NCI-H128 (cell line): Measurements from ENCODE around the gene SPDYE5.
"Not testable (repeated sequence)": the region's sequence is repeated elsewhere in the genome, so short reads cannot be mapped to it uniquely, and the experiment has no call there.

Source experiments
- DNase-seq: peaks from one replicate; lab custom pipeline; 2025; ENCODE audit not compliant: unreplicated experiment; lab: John Stamatoyannopoulos, UW

The SPDYE5 gene, protein sequence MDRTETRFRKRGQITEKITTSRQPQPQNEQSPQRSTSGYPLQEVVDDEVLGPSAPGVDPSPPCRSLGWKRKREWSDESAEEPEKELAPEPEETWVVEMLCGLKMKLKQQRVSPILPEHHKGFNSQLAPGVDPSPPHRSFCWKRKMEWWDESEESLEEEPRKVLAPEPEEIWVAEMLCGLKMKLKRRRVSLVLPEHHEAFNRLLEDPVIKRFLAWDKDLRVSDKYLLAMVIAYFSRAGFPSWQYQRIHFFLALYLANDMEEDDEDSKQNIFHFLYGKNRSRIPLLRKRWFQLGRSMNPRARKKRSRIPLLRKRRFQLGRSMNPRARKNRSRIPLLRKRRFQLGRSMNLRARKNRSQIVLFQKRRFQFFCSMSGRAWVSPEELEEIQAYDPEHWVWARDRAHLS

DNA sequence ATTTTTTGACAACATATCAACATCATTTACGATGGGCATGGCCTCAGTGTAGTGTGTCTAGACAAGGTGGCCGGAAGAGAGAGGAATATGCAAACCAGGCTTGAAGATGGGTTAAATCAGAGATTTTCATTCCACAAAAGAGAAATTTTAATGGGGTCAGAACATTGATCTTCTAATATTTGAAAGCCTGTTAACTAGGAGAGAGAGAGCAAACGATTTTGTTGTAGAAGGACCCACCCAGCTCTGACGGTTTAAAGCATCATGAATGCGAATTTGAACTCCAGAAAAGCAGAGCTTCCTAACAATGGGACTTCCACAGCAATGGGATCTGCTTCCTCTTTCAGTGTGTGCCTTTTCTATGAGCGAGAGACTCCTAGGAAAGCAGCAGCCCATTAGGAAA is at the start of gene SPDYE5:
TSS of gene SPDYE5 (plus strand) at position 301 of the 400 bp plus-strand sequence. CDS start 1,728 bp downstream, outside the sequence.
- DNase-seq, result not testable (repeated sequence)

DNA sequence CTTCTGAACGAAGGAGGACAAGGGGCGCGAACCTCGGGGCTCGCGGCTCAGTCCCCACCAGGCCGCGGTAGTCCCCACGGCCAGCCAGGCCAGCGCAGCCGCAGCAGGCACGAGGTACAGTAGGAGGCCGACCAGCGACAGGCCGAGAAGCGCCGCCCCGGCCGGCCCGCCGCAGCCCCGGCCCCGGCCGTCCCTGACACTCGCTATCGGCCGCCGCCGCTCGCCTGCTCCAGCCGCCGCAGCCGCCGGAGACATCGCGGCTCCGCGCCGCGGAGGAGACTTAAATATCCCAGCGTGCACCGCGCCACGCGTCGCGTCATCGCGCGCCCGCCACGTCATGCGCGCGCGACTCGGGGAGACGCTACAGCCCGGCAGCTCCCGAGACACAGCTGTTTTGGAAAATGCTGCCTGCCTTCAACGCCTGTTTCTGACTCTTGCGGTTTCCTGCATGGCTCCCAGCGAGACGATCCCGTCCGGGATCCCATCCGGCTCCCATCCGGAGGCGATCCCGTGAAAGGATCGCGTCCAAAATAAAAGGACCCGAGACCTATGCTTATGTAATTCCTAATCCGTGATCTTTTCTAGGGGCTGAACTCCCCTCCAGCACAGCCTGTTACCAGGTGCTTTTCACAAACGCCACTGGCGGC is 49.5 kb upstream of the SPDYE5 start:
- not testable (repeated sequence) for DNase-seq

DNA sequence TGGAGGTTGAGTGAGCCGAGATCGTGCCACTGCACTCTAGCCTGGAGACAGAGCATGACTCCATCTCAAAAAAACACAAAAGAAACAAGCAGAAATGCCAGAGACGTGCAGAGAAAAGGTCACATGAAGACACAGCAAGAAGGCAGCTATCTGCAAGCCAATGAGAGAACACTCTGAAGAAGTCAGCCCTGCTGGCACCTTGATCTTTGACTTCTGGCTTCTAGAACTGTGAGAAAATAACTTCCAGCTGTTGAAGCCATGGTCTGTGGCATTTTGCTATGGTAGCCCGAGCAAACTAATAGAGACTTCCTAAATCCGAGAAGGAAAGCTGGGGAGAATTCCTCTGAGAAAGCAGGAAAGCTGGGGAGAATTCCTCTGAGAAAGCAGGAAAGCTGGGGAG is 42.2 kb upstream of the SPDYE5 start:
- not testable (repeated sequence) for DNase-seq

DNA sequence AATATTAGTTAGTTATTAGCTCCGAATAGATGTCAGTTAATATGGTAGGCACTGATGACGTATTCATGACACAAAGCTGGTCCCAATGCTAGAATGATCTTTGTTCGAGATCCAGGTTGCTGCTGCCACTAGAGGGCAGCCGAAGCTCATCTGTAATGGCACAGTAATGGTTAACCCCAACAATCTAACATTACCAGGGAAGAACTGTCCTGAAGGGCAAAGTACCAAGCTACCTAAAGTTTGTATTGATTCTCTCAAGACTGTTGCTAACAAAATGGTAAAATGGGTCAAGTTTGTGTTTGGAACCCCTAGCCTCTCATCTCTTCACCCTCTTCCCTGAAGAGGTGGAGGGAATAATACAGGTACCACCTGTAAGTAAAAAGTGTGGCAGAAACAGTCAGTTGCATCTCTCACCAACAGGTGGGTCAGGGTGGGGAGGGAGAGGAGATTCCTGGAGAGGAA is 39.6 kb upstream of the SPDYE5 start:
- DNase-seq, result not testable (repeated sequence)

DNA sequence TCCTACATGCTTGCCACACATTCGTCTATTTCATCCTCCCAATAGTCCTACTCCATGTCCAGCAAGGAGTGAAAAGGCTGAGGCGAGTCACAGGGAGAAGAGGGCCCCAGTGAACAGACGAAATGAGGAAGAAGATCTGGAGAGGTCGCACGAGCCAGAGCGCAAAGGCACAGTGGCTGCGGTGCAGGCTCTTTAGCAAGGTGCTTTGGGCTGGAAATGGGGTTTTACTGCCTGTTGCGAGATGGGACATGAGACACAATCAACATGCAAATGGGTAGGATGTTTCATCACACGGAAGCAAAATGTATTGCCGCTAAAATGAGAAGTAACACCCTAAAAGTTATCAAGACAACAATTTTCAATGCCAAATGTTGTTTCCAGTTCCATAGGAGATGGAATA is 35.7 kb upstream of the SPDYE5 start:
- not testable (repeated sequence) for DNase-seq

DNA sequence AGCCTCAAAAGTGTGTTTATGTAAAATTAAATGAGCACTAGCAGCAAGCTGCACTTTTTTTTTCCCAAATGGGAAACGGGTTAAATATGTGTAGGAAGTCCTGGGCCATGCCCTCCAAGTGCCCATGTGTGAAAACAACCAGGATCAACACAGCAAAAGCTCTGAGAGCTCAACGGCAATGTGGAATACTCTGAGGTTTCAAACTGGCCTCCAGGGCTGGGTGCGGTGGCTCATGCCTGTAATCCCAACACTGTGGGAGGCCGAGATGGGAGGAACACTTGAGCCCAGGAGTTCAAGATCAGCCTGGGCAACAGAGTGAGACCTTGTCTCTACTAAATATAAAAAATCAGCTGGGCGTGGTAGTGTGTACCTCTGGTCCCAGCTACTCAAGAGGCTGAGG is 34.1 kb upstream of the SPDYE5 start:
- DNase-seq, result not testable (repeated sequence)

DNA sequence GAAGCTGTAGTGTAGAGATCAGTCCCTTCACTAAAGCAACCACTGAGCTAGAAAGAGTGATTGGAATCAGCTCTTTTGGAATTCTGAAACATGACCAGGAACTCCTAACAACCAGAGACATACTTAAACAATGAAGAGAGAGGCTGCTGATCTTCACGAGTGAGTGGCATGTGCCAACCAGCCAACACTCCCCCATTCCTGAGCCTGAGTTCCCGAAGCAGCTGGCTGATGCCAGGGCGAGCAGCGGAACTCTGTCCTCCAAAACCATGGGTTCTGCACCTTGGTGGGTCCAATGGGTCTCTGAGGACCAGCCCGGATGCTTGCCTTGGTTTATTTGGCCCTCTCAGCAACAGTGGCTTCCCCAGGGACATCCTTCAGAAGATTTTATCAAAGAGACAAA is 31.6 kb upstream of the SPDYE5 start:
- not testable (repeated sequence) for DNase-seq

DNA sequence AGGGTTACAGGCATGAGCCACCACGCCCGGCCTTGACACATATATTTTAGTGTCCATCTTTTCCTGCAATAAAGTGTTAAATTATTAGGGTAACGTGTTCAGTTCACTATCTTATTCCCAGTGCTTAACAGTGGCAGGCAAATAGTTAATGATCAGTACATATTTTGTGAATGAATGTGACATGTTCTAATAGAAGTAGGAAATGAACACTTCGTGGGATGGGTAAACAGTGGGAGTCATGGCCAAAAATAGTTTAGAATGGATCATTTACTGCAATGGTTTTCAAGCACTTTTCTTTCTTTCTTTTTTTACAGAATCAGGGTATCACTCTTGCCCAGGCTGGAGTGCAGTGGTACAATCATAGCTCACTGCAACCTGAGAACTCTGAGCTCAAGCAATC is 22.0 kb upstream of the SPDYE5 start:
- DNase-seq, result not testable (repeated sequence)

DNA sequence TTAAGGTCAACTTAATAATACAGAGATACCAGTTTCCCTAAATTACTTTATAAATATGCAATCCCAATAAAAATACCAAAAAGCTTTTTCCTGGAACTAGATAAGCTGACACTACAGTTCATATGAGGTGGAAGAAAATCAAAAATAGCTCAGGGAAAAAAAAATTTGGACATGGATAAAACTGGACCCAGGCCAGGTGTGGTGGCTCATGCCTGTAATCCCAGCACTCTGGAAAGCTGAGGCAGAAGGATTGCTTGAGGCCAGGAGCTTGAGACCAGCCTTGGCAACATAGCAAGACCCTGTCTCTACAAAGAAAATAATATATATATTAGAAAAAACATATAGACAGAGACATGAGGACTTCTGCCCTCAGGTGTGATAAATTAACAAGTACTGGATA is 14.7 kb upstream of the SPDYE5 start:
- not testable (repeated sequence) for DNase-seq

DNA sequence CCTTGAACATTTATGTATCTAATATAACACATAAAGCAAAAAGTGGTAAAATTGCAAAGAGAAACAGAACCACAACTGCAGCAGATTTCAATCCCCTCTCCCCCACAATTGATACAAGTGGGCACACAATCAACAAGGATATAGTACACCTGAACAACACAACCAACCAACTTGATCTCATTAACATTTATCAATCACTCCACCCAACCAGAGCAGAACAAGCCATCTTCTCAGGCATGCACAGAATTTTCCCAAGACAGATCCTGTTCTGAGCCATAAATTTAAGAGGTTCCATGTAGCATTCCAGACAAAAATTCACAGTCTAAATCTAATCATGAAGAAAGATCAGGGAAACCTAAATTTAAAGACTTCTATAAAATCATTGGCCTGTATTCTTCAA is 11.8 kb upstream of the SPDYE5 start:
- not testable (repeated sequence) for DNase-seq

DNA sequence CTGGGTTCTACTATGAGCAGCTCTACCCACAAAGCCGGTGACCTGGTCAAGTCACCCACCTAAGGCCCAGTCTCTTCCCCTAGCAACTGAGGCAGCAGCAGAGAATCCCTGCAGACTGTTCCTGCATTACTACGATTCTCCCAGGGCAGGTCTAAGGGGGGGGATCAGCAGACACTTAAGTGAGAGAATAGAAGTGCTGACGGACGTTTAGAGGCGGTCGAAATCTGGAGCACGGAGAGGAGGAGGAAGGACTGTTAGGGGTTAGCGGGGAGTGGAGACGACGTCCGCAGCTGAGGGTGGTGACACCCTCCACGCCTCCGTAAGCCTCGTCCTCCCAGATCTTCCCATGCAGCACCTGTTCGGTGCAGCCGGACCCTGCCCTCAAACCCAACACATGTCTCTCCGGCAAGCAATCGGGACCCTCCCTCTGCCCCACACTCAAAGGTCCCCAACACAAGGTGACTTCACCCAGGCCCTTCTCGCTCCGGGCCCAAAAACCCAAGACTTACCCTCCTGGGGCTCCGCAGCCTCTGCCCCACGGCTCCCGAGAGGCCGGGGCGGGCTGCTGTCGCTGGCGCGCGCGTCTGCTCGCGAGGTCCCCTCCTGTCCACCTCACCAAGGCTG is 6.7 kb upstream of the SPDYE5 start:
- DNase-seq, result not testable (repeated sequence)

DNA sequence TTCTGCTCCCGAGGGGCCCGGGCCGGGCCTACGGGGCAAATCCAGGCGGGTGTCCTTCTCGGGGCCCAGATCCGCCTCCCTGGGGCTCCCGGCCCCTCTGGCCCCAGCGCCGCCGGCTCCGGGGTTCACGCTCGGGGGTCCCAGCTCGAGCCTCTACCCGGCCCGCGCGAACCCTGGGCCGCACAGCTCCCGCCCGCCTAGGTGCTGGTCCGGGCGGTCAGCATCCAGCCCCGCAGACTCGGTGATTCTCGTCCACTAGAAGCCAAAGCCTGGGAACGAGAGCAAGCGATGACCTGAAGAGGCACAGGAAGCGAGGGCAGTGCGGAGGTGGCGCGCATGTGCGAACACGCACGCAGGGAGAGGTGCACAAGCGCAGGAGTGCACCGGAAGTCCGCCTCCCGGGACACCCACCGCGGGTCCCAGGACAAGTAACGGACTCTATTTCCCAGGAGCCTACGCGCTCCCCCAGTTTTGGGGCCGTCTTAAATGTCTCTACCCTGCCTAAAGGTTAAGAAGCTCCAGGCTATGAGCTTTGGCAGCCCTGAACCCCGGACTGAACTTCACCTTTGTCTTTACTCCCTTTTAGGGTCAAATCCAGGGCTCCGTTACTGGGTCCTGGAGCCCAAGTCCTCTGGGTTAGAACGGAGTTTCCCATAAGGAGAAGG is 6.0 kb upstream of the SPDYE5 start, which contains the start of gene POM121C:
TSS of gene POM121C (minus strand) at position 321 of the 665 bp plus-strand sequence. CDS start 44,803 bp downstream, outside the sequence.
- DNase-seq, result peak; percentile 68

DNA sequence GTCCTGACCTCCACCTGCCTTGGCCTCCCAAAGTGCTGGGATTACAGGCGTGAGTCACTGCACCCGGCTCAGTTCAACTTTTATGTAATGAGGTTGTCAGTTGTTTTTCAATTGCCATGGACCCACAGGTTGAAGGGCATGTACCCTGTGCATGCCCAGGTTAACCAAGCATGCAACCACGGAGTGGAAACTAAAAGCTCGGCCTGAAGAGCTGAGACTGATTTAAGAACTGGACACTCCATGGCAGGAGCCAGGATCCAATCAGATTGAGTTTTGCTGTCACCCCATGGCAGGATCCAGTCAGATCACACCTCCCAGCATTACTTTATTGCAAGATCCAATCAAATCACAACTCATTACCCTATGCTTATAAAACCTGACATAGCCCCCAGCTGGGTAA is 16.9 kb downstream of the SPDYE5 start:
- not testable (repeated sequence) for DNase-seq

DNA sequence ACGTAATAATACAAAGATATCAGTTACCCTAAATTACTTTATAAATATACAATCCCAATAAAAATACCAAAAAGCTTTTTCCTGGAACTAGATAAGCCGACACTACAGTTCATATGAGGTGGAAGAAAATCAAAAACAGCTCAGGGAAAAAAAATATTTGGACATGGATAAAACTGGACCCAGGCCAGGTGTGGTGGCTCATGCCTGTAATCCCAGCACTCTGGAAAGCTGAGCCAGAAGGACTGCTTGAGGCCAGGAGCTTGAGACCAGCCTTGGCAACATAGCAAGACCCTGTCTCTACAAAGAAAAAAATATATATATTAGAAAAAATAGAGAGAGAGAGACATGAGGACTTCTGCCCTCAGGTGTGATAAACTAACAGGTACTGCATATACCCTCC is 26.7 kb downstream of the SPDYE5 start:
- not testable (repeated sequence) for DNase-seq

DNA sequence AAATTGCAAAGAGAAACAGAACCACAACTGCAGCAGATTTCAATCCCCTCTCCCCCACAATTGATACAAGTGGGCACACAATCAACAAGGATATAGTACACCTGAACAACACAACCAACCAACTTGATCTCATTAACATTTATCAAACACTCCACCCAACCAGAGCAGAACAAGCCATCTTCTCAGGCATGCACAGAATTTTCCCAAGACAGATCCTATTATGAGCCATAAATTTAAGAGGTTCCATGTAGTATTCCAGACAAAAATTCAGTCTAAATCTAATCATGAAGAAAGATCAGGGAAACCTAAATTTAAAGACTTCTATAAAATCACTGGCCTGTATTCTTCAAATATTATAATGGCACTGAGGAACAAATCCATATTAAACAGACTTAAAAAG is 29.6 kb downstream of the SPDYE5 start:
- DNase-seq, result not testable (repeated sequence)

DNA sequence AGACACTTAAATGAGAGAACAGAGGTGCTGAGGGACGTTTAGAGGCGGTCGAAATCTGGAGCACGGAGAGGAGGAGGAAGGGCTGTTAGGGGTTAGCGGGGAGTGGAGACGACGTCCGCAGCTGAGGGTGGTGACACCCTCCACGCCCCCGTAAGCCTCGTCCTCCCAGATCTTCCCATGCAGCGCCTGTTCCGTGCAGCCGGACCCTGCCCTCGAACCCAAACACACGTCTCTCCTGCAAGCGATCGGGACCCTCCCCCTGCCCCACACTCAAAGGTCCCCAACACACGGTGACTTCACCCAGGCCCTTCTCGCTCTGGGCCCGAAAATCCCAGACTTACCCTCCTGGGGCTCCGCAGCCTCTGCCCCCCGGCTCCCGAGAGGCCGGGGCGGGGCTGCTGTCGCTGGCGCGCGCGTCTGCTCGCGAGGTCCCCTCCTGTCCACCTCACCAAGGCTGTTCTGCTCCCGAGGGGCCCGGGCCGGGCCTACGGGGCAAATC is 35.2 kb downstream of the SPDYE5 start:
- not testable (repeated sequence) for DNase-seq

DNA sequence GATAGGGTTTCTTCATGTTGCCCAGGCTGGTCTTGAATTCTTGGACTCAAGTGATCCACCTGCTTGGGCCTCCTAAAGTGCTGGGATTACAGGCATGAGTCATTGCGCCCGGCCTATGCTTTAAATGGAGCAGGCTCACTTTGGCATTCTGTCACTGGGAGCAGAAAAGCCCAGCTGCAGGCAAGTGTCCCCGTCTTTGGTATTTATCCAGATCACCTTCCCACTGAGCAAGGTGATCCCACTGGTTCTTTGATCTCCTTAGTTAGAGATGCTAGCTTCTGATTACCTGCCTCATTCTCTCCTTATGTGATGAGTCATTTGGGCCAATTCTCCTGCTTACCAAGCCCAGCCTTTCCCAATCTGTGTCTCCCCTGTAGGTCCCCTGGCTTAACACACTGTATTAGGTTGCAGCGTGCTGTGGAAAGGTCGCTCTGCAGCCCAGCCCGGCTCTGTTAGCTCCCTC is 39.3 kb downstream of the SPDYE5 start:
- DNase-seq, result no peak

DNA sequence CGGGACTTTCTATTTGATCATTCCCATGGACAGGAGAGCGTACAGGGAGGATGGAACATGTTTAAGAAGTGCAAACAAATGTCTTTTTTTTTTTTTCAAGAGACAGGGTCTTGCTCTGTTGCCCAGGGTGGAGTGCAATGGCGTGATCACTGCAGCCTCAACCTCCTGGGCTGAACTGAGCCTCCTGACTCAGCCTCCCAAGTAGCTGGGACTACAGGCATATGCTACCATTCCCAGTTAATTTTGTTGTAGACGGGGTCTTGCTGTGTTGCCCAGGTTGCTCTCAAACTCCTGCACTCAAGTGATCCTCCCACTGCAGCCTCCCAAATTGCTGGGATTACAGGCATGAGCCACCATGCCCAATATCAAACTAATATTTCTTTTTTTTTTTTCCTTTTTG is 40.5 kb downstream of the SPDYE5 start:
- no peak for DNase-seq

DNA sequence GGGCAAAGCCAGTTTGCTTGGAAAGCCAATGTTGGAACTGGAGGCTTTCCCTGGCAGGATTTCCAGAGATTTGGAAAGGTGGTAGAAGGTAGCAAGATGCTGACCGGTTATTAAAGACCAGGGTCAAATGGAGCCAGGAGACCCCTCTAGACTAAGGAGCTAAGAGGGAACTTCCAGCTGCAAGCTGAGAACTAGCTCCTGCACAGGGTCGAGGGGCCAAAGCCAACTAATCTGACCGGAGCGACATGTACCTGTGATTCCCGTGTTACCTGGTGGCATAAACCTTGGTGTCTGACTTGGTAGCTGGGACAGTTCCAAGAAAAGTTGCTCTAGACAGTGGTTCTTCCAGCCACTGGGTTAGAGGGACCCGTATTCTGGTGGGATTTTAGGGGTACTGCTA is 41.8 kb downstream of the SPDYE5 start:
- DNase-seq, result no peak

DNA sequence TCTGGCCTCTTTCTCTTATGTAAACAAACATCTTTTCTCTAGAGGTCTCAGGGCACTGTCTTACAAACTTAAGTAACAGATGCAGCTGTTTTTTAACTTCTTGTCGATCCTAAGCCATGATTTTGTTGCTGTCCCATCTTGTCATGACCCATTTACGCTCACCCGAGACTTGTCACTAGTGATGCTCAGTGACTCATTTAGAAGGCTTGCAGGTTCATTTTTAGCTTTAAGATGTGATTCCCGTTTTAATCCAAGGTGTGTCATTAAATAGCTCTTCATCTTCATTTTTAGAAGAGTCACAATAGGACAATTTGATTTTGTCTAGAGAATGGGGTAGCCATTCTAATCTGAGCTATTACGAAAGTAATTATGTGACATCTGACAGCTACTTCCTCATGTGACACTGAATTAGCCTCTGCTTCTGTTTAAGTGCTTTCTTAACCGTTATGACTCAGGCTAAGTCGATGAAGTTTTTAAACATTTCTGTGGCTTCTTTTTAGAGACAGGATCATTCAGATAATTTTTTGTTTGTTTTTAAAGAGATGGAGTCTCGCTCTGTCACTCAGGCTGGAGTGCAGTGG is 42.7 kb downstream of the SPDYE5 start:
- no peak for DNase-seq
